Activated CD8-positive, alpha-beta memory T cell treated with anti-CD3 and anti-CD28 coated beads for 1 hour (primary cell): ENCODE measurements around the gene RHBDL1.
"Not testable (repeated sequence)": the region's sequence is repeated elsewhere in the genome, so short reads cannot be mapped to it uniquely, and the experiment has no call there.

ENCODE experiments used
- DNase-seq, 2 donors: peaks; one replicate each; pipeline ENCODE4 v3.0.0-alpha.2; 2020; ENCODE audit warnings: low read depth in 1 of 2; ENCODE audit errors: extremely low read depth in 1 of 2

RHBDL1 gene

DNA sequence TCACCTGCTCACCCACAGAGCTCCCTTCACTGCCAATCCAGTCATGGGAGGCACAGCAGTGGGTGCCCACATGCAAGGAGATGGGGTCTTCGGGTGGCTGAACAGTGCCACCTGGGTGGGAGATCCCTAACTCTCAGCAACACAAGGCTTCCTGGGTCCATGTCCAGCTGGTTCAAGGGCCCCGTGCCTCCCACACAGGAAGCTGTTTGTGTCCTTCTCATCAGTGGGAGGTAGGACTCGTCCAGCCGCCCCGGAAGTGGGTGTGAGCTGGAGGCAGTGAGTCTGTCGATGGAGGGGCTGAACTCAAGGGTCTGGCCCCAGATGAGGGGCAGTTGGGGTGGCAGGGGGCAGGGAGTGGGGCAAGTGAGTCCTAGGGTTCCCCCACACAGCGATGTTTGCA, 28.6 kb downstream of the RHBDL1 start:
- DNase-seq: no peak

GRCh38 chr16:704552-705380, 29.3 kb downstream of the RHBDL1 start:
- no peak for DNase-seq

- DNase-seq: no peak
Measured at GRCh38 chr16:705431-706188, 30.1 kb downstream of the RHBDL1 start, which contains the start of gene FBXL16. FBXL16 (minus strand) TSS chr16:705801; CDS start chr16:697405, 8,396 bp downstream.

DNA sequence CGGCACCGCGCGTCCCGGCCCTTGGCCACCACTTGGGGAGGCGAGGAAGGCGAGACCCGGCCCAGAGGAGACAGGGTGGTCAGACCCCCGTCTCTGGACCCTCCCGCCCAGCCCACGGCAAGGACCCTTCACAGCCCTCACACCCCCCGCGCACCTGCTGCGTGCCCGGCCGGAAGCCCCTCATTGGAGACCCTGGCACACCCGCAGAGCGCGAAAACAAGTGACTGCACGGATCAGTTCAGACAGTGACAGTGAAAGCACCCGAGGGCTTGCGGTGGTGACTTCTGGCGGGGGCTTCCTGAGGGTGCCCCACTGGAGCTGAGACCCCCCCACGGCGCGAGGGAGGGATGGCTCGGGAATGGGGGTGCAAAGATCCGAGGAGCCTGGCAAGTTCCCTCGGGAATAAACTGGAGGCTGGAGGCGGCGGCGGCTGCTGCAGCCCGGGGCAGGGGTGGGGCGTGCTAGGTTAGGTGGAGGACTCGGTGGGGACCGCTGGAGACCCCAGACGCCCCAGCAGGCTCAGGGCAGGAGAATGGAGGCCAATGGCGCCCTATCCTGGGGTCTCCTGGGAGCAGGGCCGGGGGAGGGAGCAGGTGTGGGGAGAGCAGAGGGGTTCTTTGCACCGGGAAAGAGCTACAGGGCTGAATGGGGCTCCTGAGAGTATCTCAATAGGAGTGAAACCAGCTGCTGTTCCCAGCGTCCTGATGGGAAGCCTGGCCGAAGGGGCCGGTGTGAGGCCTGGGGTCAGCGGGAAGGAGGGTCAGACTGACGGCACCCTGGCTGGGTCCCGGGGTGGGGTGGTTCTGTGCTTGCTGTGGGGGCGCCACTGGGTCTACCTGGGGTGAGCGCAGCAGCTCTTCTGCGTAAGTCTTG, 31.0 kb downstream of the RHBDL1 start:
- no peak for DNase-seq

DNA sequence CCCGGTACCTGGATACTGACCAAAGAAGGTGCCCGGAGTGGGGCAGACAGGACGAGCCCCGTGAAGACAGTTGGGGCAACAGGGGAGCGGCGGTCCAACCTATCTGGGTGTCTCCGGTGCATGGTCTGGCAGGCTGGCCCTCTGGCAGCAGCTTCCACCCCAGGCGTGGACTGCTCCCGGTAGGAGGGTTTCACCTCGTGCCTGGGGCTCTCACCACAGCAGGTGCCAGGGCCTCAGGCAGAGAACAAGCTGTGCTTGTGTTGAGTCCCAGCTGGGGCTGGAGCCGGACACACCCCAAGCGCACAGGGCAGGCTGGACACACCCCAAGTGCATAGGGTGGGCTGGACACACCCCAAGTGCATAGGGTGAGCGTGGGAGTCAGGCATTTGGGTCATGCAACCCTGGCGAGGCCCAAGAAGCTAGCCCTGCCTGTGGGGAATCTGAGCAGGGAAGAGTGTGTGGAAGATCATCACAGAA, 31.6 kb downstream of the RHBDL1 start:
- DNase-seq: no peak

DNA sequence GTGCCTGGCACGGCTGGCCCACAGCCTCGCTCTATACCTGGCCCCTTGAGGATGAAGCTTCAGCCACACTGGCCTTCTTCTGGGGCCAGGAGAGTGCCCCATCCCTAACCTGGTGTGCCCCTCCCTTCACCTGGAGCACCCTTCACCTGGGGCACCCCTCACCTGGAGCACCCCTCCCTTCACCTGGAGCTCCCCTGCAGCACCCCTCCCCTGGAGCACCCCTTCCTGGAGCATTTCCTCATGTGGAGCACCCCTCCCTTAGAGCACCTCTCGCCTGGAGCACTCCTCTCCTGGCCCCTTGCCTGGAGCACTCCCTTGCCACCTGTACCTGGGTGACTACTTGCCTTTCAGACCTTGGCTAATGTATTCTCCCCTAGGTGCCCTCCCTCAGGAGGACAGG, 32.5 kb downstream of the RHBDL1 start:
- no peak for DNase-seq

GRCh38 chr16:708959-709358, 33.5 kb downstream of the RHBDL1 start:
- no peak for DNase-seq

DNA sequence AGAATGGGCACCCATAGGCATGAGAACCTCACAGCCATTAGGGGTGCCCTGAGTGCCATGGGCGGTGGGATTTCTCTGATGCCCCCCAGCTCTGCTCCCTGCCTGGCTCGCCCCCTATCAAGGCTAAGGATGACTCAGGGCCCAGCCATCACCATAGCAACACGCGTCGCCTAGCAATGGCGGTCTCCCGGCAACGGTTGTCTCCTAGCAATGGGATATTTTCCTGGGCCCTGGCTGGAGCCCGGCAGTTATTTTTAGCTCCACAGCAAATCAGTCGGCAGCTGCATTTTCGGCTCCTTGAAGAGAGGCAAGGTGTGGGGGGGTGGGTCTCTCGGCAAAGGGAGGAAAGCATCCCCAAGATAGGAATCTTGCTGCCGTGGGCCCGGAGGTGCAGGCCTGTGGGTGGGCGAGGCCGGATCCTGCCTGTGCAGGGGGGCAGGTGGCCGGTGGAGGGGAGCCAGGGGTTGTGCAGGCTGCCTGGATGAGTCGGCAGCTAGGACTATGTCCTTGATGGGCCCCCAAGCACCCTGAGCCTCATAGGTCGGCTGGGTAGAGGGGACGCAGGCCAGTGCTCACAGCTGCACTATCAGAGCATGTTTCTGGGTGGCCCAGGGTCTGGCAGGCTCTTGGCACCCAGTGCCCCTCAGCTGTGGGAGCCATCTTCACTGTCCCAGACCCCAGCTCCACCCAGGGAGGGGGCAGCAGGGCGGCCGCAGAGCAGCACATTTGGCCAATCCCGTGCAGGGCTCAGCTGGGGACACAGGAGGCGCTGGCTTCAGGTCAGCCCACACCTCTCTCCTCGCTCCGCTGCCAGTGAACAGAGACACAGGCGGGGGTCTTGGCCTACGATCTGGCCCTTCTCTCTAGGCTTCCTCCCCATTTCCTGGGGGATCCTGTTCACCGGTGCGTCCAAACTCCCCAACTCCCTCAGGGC, 34.4 kb downstream of the RHBDL1 start:
- DNase-seq: no peak

DNA sequence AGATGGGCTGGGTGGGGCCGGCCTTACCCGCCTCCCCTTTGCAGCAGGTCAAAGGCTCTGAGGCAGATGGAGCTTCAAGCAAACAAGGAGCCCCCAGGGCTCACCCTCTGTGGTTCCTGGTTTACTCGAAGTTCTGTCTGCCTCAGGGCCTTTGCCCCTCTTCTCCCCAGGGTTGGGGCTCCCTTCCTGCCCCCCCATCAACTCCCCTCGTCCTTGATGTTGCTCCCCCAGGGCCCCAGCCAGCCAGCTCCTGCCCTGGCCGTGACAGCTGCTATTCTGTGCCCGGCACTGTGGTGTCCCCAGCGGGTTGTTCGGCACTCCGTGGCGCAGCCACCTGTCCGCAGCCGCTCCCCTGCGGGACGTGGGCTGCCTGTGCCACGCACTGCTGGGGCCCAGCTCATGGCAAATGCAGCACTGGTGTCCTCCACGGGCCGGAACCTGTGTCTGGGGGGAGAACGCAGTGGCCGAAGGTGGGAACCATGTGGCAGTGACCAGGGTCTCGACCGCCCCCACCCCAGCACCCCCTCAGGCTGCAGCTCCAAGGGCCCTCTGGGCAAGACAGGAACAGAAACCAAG, 35.1 kb downstream of the RHBDL1 start:
- no peak for DNase-seq

GRCh38 chr16:711084-711483, 35.6 kb downstream of the RHBDL1 start:
- DNase-seq: no peak

- peak; percentile 59 to 83 for DNase-seq
Measured at GRCh38 chr16:711548-712320, 36.3 kb downstream of the RHBDL1 start.

DNA sequence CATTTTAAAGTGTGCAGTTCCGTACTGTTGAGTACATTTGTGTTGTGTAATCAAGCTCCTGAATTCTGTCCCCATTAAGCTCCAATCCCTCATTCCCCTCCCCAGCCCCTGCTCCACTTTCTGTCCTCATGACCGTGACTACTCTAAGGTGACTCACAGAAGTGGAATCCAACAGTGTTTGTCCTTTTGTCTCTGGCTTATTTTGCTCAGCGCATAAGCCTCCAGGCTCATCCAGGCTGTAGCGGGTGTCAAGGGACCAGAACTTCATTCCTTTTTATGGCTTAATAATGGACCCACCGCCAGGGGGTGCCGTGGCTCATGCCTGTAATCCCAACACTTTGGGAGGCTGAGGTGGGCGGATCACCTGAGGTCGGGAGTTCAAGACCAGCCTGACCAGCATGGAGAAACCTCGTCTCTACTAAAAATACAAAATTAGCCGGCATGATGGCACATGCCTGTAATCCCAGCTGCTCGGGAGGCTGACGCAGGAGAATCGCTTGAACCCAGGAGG, 37.3 kb downstream of the RHBDL1 start:
- DNase-seq: not testable (repeated sequence)

GRCh38 chr16:714079-714478, 38.6 kb downstream of the RHBDL1 start:
- no peak for DNase-seq

DNA sequence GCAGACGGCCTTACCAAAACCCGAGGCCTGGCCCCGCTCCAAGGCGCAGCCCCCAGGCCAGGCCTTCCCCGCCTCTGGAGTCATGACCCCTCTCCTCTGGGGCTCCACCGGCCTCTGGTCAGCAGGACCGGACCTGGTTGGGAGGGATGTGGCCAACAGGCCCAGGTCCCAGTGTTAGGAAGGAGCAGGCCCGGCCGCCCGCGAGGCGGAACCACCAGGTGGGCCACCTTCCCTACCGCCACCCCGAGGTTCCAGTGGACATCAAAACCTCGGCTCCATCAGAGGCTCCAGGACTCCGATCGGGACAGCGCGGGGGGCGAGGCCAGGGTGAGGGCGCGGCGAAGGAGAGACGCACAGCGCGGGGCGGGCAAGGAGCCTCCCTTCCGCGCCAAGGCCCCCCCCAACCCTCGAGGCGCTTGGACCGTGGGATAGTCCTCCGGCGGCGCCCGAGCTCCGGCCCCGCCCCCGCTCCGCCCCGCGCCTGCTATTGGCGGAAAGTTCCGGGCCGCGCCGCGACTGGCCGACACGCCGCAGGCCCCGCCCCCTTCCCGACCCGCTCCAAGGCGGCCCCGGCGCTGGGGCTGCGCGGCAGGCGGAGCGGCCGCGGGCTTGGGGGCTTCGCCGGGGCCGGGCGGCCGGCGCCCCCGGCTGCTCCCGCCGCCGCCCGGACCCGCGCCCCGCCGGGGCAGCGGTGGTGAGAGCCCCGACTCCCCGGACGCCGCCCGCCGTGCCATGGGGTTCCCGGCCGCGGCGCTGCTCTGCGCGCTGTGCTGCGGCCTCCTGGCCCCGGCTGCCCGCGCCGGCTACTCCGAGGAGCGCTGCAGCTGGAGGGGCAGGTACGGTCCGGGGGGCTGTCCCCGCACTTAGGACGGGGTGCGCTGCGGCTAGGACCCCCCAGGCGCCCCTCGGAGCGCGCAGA, 39.3 kb downstream of the RHBDL1 start, which contains the start of gene METRN:
Gene METRN (plus strand): TSS at position 561 of the 919 bp plus-strand sequence. CDS start 172 bp downstream, at position 733.
- peak; percentile 65 to 88 for DNase-seq

- DNase-seq: no peak
Measured at GRCh38 chr16:715477-716199, 40.2 kb downstream of the RHBDL1 start.

- no peak for DNase-seq
Measured at GRCh38 chr16:716200-716568, 40.7 kb downstream of the RHBDL1 start.
